Ascending aorta (tissue), 2 donors: Measurements from ENCODE around the gene RABL2B. TPM values are rescaled to one million over a fixed set of nuclear protein-coding genes. Genes with fewer than 3 reads are reported as not detected.

Source experiments
- DNase-seq, 2 donors: peaks; one replicate each; pipeline ENCODE4 v3.0.0-alpha.2; 2019; ENCODE audit warnings: low spot score in 2 of 2
- H3K27ac ChIP-seq, 2 donors: fragments of 200-600 bp; sonication (generic); one replicate each; pipeline ENCODE4 v1.5.1; 2016 to 2017; ENCODE audit warnings: mild to moderate bottlenecking in 1 of 2
- H3K27me3 ChIP-seq: fragments of 200-600 bp; sonication (generic); one replicate; pipeline ENCODE4 v1.5.1; 2017
- H3K36me3 ChIP-seq, 2 donors: fragments of 200-600 bp; sonication (generic); one replicate each; pipeline ENCODE4 v1.5.1; 2016
- H3K4me1 ChIP-seq, 2 donors: fragments of 200-600 bp; sonication (generic); one replicate each; pipeline ENCODE4 v1.5.1; 2016 to 2017; ENCODE audit warnings: mild to moderate bottlenecking in 1 of 2
- H3K4me3 ChIP-seq, 2 donors: fragments of 200-600 bp; sonication (generic); one replicate each; pipeline ENCODE4 v1.5.1; 2016 to 2017; ENCODE audit warnings: mild to moderate bottlenecking in 1 of 2
- H3K9me3 ChIP-seq, 2 donors: fragments of 200-600 bp; sonication (generic); one replicate each; pipeline ENCODE4 v1.5.1; 2016
- CTCF ChIP-seq, 3 experiments: fragments of 200-600 bp in 2 of 3; fragments of 450-650 bp in 1 of 3; sonication (generic) in 2 of 3; IDR thresholded peaks; one replicate each; pipeline ENCODE4 v1.5.1; 2016 to 2019; ENCODE audit warnings: antibody characterized with exemption in 3 of 3, mild to moderate bottlenecking in 1 of 3, moderate library complexity in 1 of 3
- intact Hi-C: fragments of 100-400 bp; cut with DNase I; formaldehyde crosslinking; loops from one replicate; pipeline ENCODE4 v1.15.1; 2023
- total RNA-seq: library from RNA; depleted of rRNA; stranded (reverse); fragments of >200 nt; gene quantifications from one replicate; pipeline ENCODE4 v1.1.0, GENCODE V29; 2016

The RABL2B gene
- total RNA-seq, 1 donor from 2014 or later, result 6.2 TPM

GRCh38 chr22:50738649-50739227 is 44.7 kb downstream of the RABL2B start:
- Histone ChIP-seq H3K27me3 (no peaks in the 10 kb centered on the region), H3K4me1 (no peaks in the 10 kb centered on the region), H3K36me3 (no peaks in the 10 kb centered on the region), H3K27ac (no peak overlapping the region), H3K9me3 (no peaks in the 10 kb centered on the region), H3K4me3 (no peak overlapping the region)
- intact Hi-C loops, result no loop called here
- TF ChIP-seq CTCF (IDR thresholded peaks at IDR 0.05), result no peak
- DNase-seq, result no peak

- intact Hi-C loops, result no loop called here
- no peak within 1 kb of the TSS for H3K27ac ChIP-seq
- peak in 1 of 2 donors; percentile 48 for DNase-seq
Observed at GRCh38 chr22:50737728-50738648, 45.4 kb downstream of the RABL2B start, which contains the start of gene ACR. ACR (plus strand) TSS chr22:50738204; CDS start chr22:50738236, 32 bp downstream.

GRCh38 chr22:50735739-50736030 is 47.8 kb downstream of the RABL2B start:
- Histone ChIP-seq H3K4me3 (no peak overlapping the region), H3K9me3 (no peaks in the 10 kb centered on the region), H3K27me3 (no peaks in the 10 kb centered on the region), H3K36me3 (no peaks in the 10 kb centered on the region), H3K4me1 (no peaks in the 10 kb centered on the region), H3K27ac (no peak overlapping the region)
- TF ChIP-seq CTCF (IDR thresholded peaks at IDR 0.05), result no peak
- intact Hi-C loops, result no loop called here
- no peak for DNase-seq

More at GRCh38 chr22:50737728-50738648, 45.4 kb downstream of the RABL2B start, which contains the start of gene ACR:
- H3K27me3 ChIP-seq, result no peaks in the 10 kb centered on the region
- no peaks in the 10 kb centered on the region for H3K9me3 ChIP-seq
- H3K36me3 ChIP-seq, result no peaks in the 10 kb centered on the region
- TF ChIP-seq CTCF (IDR thresholded peaks at IDR 0.05), result no peak
- H3K4me1 ChIP-seq, result no peaks in the 10 kb centered on the region
- no peak within 1 kb of the TSS for H3K4me3 ChIP-seq

- intact Hi-C loops, result no loop called here
- DNase-seq, result peak in 1 of 2 donors; percentile 50
- Histone ChIP-seq H3K4me1 (no peaks in the 10 kb centered on the region), H3K27ac (no peak overlapping the region), H3K36me3 (no peaks in the 10 kb centered on the region), H3K9me3 (no peaks in the 10 kb centered on the region), H3K4me3 (no peak overlapping the region), H3K27me3 (no peaks in the 10 kb centered on the region)
- no peak for TF ChIP-seq CTCF (IDR thresholded peaks at IDR 0.05)
Observed at GRCh38 chr22:50734986-50735738, 48.3 kb downstream of the RABL2B start.

- no peaks in the 10 kb centered on the region for H3K27me3 ChIP-seq
- no peak overlapping the region for H3K4me3 ChIP-seq
- no peaks in the 10 kb centered on the region for H3K9me3 ChIP-seq
- DNase-seq, result peak in 1 of 2 donors; percentile 54
- H3K4me1 ChIP-seq, result no peaks in the 10 kb centered on the region
- TF ChIP-seq CTCF (IDR thresholded peaks at IDR 0.05), result no peak
- intact Hi-C loops, result no loop called here
- H3K27ac ChIP-seq, result no peak overlapping the region
- no peaks in the 10 kb centered on the region for H3K36me3 ChIP-seq
Observed at GRCh38 chr22:50734343-50734771, 49.1 kb downstream of the RABL2B start.
